Upper lobe of left lung (tissue), 4 donors: ENCODE measurements around the gene NKX2-4.

Experiments
- EP300 ChIP-seq, 4 donors: sonication (generic); formaldehyde crosslinking; IDR thresholded peaks; one replicate each; pipeline ENCODE4 v1.5.1; 2017; ENCODE audit warnings: antibody characterized with exemption in 4 of 4, control low read depth in 2 of 4
- POLR2A ChIP-seq, 4 donors: fragments of 450-650 bp; IDR thresholded peaks; one replicate each; pipeline ENCODE4 v1.5.1; 2016 to 2017; ENCODE audit warnings: antibody characterized with exemption in 4 of 4, mild to moderate bottlenecking in 2 of 4
- TF ChIP-seq, protein P1 (sequence below), 6 experiments: fragments of 450-650 bp in 4 of 6; fragments of 200-600 bp in 2 of 6; sonication (generic) in 2 of 6; IDR thresholded peaks; one replicate each; pipeline ENCODE4 v1.5.1; 2016 to 2019; ENCODE audit warnings: antibody characterized with exemption in 6 of 6

GRCh38 chr20:21393166-21393565, 4.2 kb downstream of the NKX2-4 start:
- TF ChIP-seq, protein P1, sequence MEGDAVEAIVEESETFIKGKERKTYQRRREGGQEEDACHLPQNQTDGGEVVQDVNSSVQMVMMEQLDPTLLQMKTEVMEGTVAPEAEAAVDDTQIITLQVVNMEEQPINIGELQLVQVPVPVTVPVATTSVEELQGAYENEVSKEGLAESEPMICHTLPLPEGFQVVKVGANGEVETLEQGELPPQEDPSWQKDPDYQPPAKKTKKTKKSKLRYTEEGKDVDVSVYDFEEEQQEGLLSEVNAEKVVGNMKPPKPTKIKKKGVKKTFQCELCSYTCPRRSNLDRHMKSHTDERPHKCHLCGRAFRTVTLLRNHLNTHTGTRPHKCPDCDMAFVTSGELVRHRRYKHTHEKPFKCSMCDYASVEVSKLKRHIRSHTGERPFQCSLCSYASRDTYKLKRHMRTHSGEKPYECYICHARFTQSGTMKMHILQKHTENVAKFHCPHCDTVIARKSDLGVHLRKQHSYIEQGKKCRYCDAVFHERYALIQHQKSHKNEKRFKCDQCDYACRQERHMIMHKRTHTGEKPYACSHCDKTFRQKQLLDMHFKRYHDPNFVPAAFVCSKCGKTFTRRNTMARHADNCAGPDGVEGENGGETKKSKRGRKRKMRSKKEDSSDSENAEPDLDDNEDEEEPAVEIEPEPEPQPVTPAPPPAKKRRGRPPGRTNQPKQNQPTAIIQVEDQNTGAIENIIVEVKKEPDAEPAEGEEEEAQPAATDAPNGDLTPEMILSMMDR (IDR thresholded peaks at IDR 0.05): no peak
- TF ChIP-seq EP300 (IDR thresholded peaks at IDR 0.05) (no peak), POLR2A (IDR thresholded peaks at IDR 0.05) (no peak)
